Endodermal cell (in vitro differentiated cells): ENCODE data around the gene INSIG1. TPM values are rescaled to one million over a fixed set of nuclear protein-coding genes. Genes with fewer than 3 reads are reported as not detected.

Experiments used
- DNase-seq: peaks from one replicate; pipeline ENCODE4 v3.0.0-alpha.2; 2017
- H3K27ac ChIP-seq: 2 replicates; pipeline ENCODE4 v1.5.1; 2013; ENCODE audit warnings: mild to moderate bottlenecking, low read depth, low read length, moderate library complexity
- H3K27me3 ChIP-seq: 2 replicates; pipeline ENCODE4 v1.6.1; 2013; ENCODE audit warnings: mild to moderate bottlenecking, low read length, moderate library complexity; ENCODE audit not compliant: insufficient read depth, control insufficient read depth, poor library complexity, severe bottlenecking
- H3K36me3 ChIP-seq: 2 replicates; pipeline ENCODE4 v1.7.0; 2013; ENCODE audit warnings: mild to moderate bottlenecking, low read length, moderate library complexity; ENCODE audit not compliant: control insufficient read depth, insufficient read depth
- H3K4me1 ChIP-seq: one replicate; pipeline ENCODE4 v1.7.0; 2013; ENCODE audit warnings: low read length; ENCODE audit not compliant: control insufficient read depth, insufficient read depth
- H3K4me3 ChIP-seq: 2 replicates; pipeline ENCODE4 v1.5.1; 2013; ENCODE audit warnings: mild to moderate bottlenecking, low read length, moderate library complexity
- H3K9ac ChIP-seq: 2 replicates; pipeline ENCODE4 v1.6.1; 2013; ENCODE audit warnings: mild to moderate bottlenecking, low read length, moderate library complexity; ENCODE audit not compliant: poor library complexity, severe bottlenecking; ENCODE audit errors: extremely low read depth
- H3K9me3 ChIP-seq: 2 replicates; pipeline ENCODE4 v1.6.1; 2013; ENCODE audit warnings: mild to moderate bottlenecking, low read length, moderate library complexity; ENCODE audit not compliant: control insufficient read depth
- H3K27ac Mint-ChIP-seq: 2 replicates; pipeline ENCODE4 v1.8.0; 2020; ENCODE audit warnings: mixed read lengths
- H3K27me3 Mint-ChIP-seq: 2 replicates; pipeline ENCODE4 v1.8.0; 2021; ENCODE audit warnings: mild to moderate bottlenecking, mixed read lengths; ENCODE audit not compliant: insufficient read depth
- H3K36me3 Mint-ChIP-seq: 2 replicates; pipeline ENCODE4 v1.8.0; 2020; ENCODE audit warnings: low read depth, mixed read lengths
- H3K4me1 Mint-ChIP-seq: 2 replicates; pipeline ENCODE4 v1.8.0; 2020; ENCODE audit warnings: mixed read lengths
- H3K4me3 Mint-ChIP-seq: 2 replicates; pipeline ENCODE4 v1.8.0; 2020; ENCODE audit warnings: mild to moderate bottlenecking, moderate library complexity, mixed read lengths
- H3K9me3 Mint-ChIP-seq: 2 replicates; pipeline ENCODE4 v1.8.0; 2020; ENCODE audit warnings: mild to moderate bottlenecking, mixed read lengths
- WGBS, 2 experiments: methylation state at CpG; one replicate each; pipeline versions ENCODE4 v1.1.5 to v1.1.7; 2013; ENCODE audit warnings: missing lambda C conversion rate in 2 of 2, mixed read lengths in 1 of 2; ENCODE audit not compliant: insufficient coverage in 1 of 2, insufficient read length in 1 of 2; 5-methylcytosine and 5-hydroxymethylcytosine counted together
- total RNA-seq, 2 donors: library from RNA; stranded (reverse); fragmentation: NEBNext Ultra II Directional in 1 of 2; extraction: Animal tissue kit (Norgen Biotek cat#: 25700) in 1 of 2; gene quantifications; 2 replicates in 1 of 2; 3 replicates in 1 of 2; pipeline ENCODE4 v1.2.1, GENCODE V29; 2021
- TF ChIP-seq, protein P1 (sequence below): fragments of 200-600 bp; sonication (generic); conservative IDR thresholded peaks from 2 replicates; pipeline ENCODE4 v1.5.0; 2021; ENCODE audit warnings: antibody characterized with exemption, mild to moderate bottlenecking

INSIG1 gene
- total RNA-seq, 2 donors from 2014 or later, result 27.2 to 36.9 TPM

DNA sequence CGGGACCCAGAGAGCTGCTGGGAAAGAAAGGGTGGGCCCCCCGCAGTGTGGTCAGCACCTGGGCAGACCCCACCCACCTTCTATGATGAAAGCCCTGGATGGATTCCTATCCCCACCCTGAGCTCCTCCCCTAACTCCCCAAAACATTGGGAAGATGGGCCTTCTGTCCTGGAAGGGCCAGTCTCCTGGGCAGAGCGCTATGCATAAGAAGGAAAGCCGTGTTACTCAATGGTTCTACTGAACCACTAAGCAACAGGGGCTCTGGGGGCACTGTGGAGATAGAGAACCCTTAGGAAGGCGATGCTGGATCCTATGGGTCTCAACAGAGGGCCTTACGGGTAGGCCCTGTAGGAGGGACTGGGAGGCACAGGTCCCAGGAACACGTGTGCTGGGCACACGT lies 30.7 kb upstream of the INSIG1 start:
- Mint-ChIP-seq H3K27me3 (no peaks in the 10 kb centered on the region), H3K4me1 (peaks cover 5% of the 10 kb centered on the region), H3K9me3 (no peaks in the 10 kb centered on the region), H3K4me3 (no peak overlapping the region), H3K27ac (no peak overlapping the region), H3K36me3 (no peaks in the 10 kb centered on the region)
- Histone ChIP-seq H3K4me1 (no peaks in the 10 kb centered on the region), H3K4me3 (no peak overlapping the region), H3K36me3 (no peaks in the 10 kb centered on the region), H3K9me3 (no peaks in the 10 kb centered on the region), H3K9ac (no peak overlapping the region), H3K27ac (no peak overlapping the region), H3K27me3 (no peaks in the 10 kb centered on the region)
- TF ChIP-seq, protein P1, sequence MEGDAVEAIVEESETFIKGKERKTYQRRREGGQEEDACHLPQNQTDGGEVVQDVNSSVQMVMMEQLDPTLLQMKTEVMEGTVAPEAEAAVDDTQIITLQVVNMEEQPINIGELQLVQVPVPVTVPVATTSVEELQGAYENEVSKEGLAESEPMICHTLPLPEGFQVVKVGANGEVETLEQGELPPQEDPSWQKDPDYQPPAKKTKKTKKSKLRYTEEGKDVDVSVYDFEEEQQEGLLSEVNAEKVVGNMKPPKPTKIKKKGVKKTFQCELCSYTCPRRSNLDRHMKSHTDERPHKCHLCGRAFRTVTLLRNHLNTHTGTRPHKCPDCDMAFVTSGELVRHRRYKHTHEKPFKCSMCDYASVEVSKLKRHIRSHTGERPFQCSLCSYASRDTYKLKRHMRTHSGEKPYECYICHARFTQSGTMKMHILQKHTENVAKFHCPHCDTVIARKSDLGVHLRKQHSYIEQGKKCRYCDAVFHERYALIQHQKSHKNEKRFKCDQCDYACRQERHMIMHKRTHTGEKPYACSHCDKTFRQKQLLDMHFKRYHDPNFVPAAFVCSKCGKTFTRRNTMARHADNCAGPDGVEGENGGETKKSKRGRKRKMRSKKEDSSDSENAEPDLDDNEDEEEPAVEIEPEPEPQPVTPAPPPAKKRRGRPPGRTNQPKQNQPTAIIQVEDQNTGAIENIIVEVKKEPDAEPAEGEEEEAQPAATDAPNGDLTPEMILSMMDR, result no peak
- 85 to 91% methylated on average over 4 to 8 of the region's 8 CpGs for WGBS, 2 experiments
- DNase-seq, result no peak

DNA sequence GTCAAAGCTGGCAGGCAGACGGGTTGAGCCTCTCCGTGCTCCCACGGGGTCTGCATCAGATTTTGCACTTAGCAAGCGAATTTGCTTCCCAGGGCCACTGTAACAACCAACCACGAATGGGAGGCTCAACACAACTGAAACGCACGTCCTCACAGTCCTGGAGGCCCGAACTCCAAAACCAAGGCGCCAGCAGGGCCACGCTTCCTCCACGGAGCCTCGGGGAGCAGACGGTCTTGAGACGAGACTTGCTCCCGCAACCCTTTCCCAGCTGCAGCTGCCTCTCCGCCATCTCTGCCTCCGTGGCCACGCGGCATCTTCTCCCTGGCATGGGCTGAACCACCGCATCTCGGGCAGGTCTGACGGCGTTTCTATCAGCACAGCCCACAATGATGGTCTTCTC lies 30.2 kb upstream of the INSIG1 start:
- no peak overlapping the region for H3K4me3 Mint-ChIP-seq
- no peaks in the 10 kb centered on the region for H3K36me3 Mint-ChIP-seq
- H3K27ac ChIP-seq, result no peak overlapping the region
- H3K4me3 ChIP-seq, result no peak overlapping the region
- peaks cover 2% of the 10 kb centered on the region for H3K4me1 Mint-ChIP-seq
- no peak for DNase-seq
- H3K9ac ChIP-seq, result no peak overlapping the region
- H3K4me1 ChIP-seq, result no peaks in the 10 kb centered on the region
- H3K36me3 ChIP-seq, result no peaks in the 10 kb centered on the region
- TF ChIP-seq, protein P1, result no peak
- H3K9me3 ChIP-seq, result no peaks in the 10 kb centered on the region
- no peaks in the 10 kb centered on the region for H3K27me3 ChIP-seq
- 90 to 92% methylated on average over 18 to 23 of the region's 23 CpGs for WGBS, 2 experiments
- H3K27ac Mint-ChIP-seq, result no peak overlapping the region
- no peaks in the 10 kb centered on the region for H3K27me3 Mint-ChIP-seq
- H3K9me3 Mint-ChIP-seq, result no peaks in the 10 kb centered on the region

DNA sequence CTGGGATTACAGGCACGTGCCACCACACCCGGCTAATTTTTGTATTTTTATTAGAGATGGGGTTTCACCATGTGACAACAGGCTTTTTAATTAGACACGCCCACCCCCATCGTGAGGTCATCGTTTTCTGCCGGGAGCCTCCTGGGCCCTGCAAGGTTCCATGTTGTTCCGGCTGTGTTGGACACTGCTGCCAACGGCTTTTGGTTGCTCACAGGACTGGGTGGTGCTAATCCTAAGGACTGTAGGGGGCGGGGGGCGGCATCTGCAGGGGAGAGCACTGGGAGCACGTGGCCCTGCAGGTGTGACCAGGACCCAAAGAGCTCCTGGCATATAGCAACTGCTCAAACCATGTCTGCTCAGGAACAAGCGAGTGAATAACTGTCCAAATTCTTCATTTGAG lies 29.5 kb upstream of the INSIG1 start:
- no peaks in the 10 kb centered on the region for H3K27me3 Mint-ChIP-seq

More for the DNA sequence above, 29.5 kb upstream of the INSIG1 start:
- H3K4me1 ChIP-seq, result no peaks in the 10 kb centered on the region
- H3K4me3 Mint-ChIP-seq, result no peak overlapping the region
- no peak overlapping the region for H3K27ac ChIP-seq
- H3K36me3 Mint-ChIP-seq, result no peaks in the 10 kb centered on the region
- TF ChIP-seq, protein P1, result no peak
- no peaks in the 10 kb centered on the region for H3K27me3 ChIP-seq
- H3K27ac Mint-ChIP-seq, result no peak overlapping the region
- H3K9me3 ChIP-seq, result no peaks in the 10 kb centered on the region
- H3K9ac ChIP-seq, result no peak overlapping the region
- no peaks in the 10 kb centered on the region for H3K36me3 ChIP-seq
- H3K4me3 ChIP-seq, result no peak overlapping the region
- peaks cover 2% of the 10 kb centered on the region for H3K4me1 Mint-ChIP-seq
- DNase-seq, result no peak
- H3K9me3 Mint-ChIP-seq, result no peaks in the 10 kb centered on the region
- WGBS, 2 experiments, result 91 to 97% methylated on average over 10 to 12 of the region's 12 CpGs
